A549 (cell line): ENCODE measurements around the gene C15orf39.

Experiments
- CHD4 ChIP-seq: fragments of 200-600 bp; sonication (generic); IDR thresholded peaks from 2 replicates; pipeline ENCODE4 v1.6.1; 2016; ENCODE audit warnings: antibody characterized with exemption, mild to moderate bottlenecking, borderline replicate concordance
- CTCF ChIP-seq: fragments of >200 bp; sonication (Bioruptor Twin); formaldehyde crosslinking; IDR thresholded peaks from 3 replicates; pipeline ENCODE4 v1.5.1; 2016
- POLR2A ChIP-seq: IDR thresholded peaks from 2 replicates; pipeline ENCODE4 v1.6.1; 2012; ENCODE audit warnings: mild to moderate bottlenecking, low read length
- POLR2AphosphoS2 ChIP-seq: conservative IDR thresholded peaks from 2 replicates; pipeline ENCODE4 v1.6.1; 2012; ENCODE audit warnings: low read length, improper control_type of control experiment, inconsistent platforms

- TF ChIP-seq POLR2AphosphoS2, result no peak
- TF ChIP-seq CTCF, result no peak
- TF ChIP-seq POLR2A, result no peak
- TF ChIP-seq CHD4, result no peak
Observed at GRCh38 chr15:75176396-75176761, 25.3 kb upstream of the C15orf39 start.
